Vagina (tissue), 2 donors: ENCODE results near the gene FBXO41. TPM values are rescaled to one million over a fixed set of nuclear protein-coding genes. Genes with fewer than 3 reads are reported as not detected.
A peak's percentile ranks its signal among the peaks of the same experiment; 100 is the strongest.

Source experiments
- DNase-seq, 2 donors: peaks; one replicate each; pipeline ENCODE4 v3.0.0-alpha.2; 2017; ENCODE audit errors: extremely low spot score in 2 of 2
- H3K27ac ChIP-seq: fragments of 200-600 bp; sonication (generic); one replicate; pipeline ENCODE4 v1.5.1; 2019
- H3K27me3 ChIP-seq: fragments of 200-600 bp; sonication (generic); one replicate; pipeline ENCODE4 v1.5.1; 2019
- H3K36me3 ChIP-seq, 2 donors: fragments of 200-600 bp; sonication (generic); one replicate each; pipeline ENCODE4 v1.5.1; 2017 to 2019
- H3K4me1 ChIP-seq: fragments of 200-600 bp; sonication (generic); one replicate; pipeline ENCODE4 v1.5.1; 2019
- H3K4me3 ChIP-seq, 2 donors: fragments of 200-600 bp; sonication (generic); 1 replicate in 1 of 2; 2 replicates in 1 of 2; pipeline ENCODE4 v1.5.1; 2016 to 2019
- H3K9me3 ChIP-seq: fragments of 200-600 bp; sonication (generic); one replicate; pipeline ENCODE4 v1.5.1; 2019
- CTCF ChIP-seq, 3 experiments: fragments of 450-650 bp in 2 of 3; fragments of 200-600 bp in 1 of 3; sonication (generic) in 1 of 3; IDR thresholded peaks; one replicate each; pipeline ENCODE4 v1.5.1; 2017 to 2019; ENCODE audit warnings: antibody characterized with exemption in 3 of 3, mild to moderate bottlenecking in 2 of 3, moderate library complexity in 2 of 3
- POLR2A ChIP-seq, 2 donors: fragments of 450-650 bp; IDR thresholded peaks; one replicate each; pipeline ENCODE4 v1.6.1; 2017; ENCODE audit warnings: antibody characterized with exemption in 2 of 2, mild to moderate bottlenecking in 2 of 2, moderate library complexity in 2 of 2
- POLR2AphosphoS5 ChIP-seq, 2 donors: sonication (generic); formaldehyde crosslinking; IDR thresholded peaks; one replicate each; pipeline ENCODE4 v1.9.0; 2017; ENCODE audit warnings: antibody characterized with exemption in 2 of 2, mild to moderate bottlenecking in 2 of 2, low read depth in 1 of 2; ENCODE audit not compliant: insufficient read depth in 1 of 2
- intact Hi-C: fragments of 100-400 bp; cut with DNase I; formaldehyde crosslinking; loops from one replicate; pipeline ENCODE4 v1.15.1; 2023
- total RNA-seq: library from RNA; depleted of rRNA; stranded (reverse); fragments of >200 nt; gene quantifications from one replicate; pipeline ENCODE4 v1.2.3, GENCODE V29; 2016

FBXO41 gene
- total RNA-seq, 1 donor from 2014 or later = 2.7 TPM

DNA sequence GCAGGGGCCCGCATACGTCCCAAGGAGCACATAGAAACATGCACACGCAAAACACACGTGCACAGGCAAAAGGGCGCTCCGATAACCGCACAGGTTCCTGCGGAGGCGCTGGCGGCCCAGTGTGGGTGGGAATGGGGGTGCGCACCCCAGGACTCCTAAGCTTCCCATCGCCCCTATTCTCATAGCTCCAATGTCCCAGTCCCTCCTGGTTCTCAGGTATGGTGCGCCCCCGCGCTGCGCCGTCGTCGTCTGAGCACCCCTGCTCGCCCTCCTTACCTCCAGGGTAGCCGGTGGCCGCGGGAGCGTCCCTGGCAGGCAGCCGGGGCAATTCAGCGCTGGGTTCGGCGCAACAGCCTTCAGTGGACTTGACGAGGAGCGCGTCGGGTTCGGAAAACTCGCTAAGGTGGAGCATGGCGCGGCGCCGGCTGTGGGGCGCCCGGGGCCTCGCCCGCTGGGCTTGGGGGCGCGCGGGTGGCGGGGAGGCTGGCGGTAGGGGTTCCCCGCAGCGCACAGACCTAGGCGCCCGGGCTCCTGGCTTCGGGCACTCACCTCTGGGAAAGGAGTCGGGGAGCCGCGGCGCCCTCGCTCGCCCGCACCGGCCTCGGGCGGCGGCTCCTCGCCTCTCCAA is 8.7 kb upstream of the FBXO41 start:
- H3K27me3 ChIP-seq = peaks cover 20% of the 10 kb centered on the region
- H3K27ac ChIP-seq = no peak overlapping the region
- TF ChIP-seq POLR2A (IDR thresholded peaks at IDR 0.05) (no peak), POLR2AphosphoS5 (IDR thresholded peaks at IDR 0.05; ENCODE audit: insufficient read depth in 1 of 2, low read depth in 1 of 2) (no peak)
- intact Hi-C loops = no loop called here
- peak overlapping the region; percentile 20 to 37 for H3K4me3 ChIP-seq
- DNase-seq = no peak
- H3K9me3 ChIP-seq = no peaks in the 10 kb centered on the region
- no peaks in the 10 kb centered on the region for H3K36me3 ChIP-seq
- peaks cover 20% of the 10 kb centered on the region for H3K4me1 ChIP-seq

GRCh38 chr2:73292316-73292905 is 8.1 kb upstream of the FBXO41 start:
- intact Hi-C loops = no loop called here
- no peaks in the 10 kb centered on the region for H3K9me3 ChIP-seq
- peaks cover 20% of the 10 kb centered on the region for H3K27me3 ChIP-seq
- no peak overlapping the region for H3K4me3 ChIP-seq
- H3K4me1 ChIP-seq = peaks cover 20% of the 10 kb centered on the region
- TF ChIP-seq POLR2A (IDR thresholded peaks at IDR 0.05) (no peak), POLR2AphosphoS5 (IDR thresholded peaks at IDR 0.05; ENCODE audit: insufficient read depth in 1 of 2, low read depth in 1 of 2) (no peak), CTCF (IDR thresholded peaks at IDR 0.05) (no peak)
- DNase-seq = no peak
- H3K36me3 ChIP-seq = no peaks in the 10 kb centered on the region
- H3K27ac ChIP-seq = no peak overlapping the region

GRCh38 chr2:73291461-73292315 is 7.4 kb upstream of the FBXO41 start:
- no peaks in the 10 kb centered on the region for H3K9me3 ChIP-seq
- no peaks in the 10 kb centered on the region for H3K36me3 ChIP-seq
- peak overlapping the region in 1 of 2 donors; percentile 24 for H3K4me3 ChIP-seq
- no peak for DNase-seq
- H3K4me1 ChIP-seq = peaks cover 20% of the 10 kb centered on the region
- no peak overlapping the region for H3K27ac ChIP-seq
- TF ChIP-seq POLR2A (IDR thresholded peaks at IDR 0.05) (no peak), CTCF (IDR thresholded peaks at IDR 0.05) (no peak), POLR2AphosphoS5 (IDR thresholded peaks at IDR 0.05; ENCODE audit: insufficient read depth in 1 of 2, low read depth in 1 of 2) (no peak)
- peaks cover 20% of the 10 kb centered on the region for H3K27me3 ChIP-seq
- intact Hi-C loops = no loop called here

DNA sequence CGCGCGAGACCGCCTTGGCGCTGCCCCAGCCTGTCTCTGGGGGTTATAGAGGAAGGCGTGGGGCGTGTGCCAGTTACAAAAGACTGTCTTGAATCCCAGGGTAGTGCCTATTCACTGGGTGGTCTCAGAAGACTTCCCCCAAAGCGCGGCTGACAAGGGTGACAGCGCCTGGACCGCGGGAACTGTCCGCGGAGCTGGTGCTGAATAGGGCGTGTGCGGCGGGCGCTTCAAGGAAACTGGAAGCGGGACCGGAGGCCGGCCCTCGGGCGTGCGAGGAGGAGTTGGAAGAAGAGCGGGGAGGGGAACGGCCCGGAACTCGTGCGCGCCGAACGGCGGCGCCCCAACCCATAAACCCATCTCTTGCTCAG is 6.8 kb upstream of the FBXO41 start:
- intact Hi-C loops = no loop called here
- Histone ChIP-seq H3K9me3 (no peaks in the 10 kb centered on the region), H3K36me3 (no peaks in the 10 kb centered on the region), H3K4me3 (peak overlapping the region in 1 of 2 donors; percentile 24), H3K4me1 (peaks cover 20% of the 10 kb centered on the region), H3K27me3 (peaks cover 20% of the 10 kb centered on the region), H3K27ac (no peak overlapping the region)
- DNase-seq = peak in 1 of 2 donors; percentile 58
- TF ChIP-seq CTCF (IDR thresholded peaks at IDR 0.05) (no peak), POLR2AphosphoS5 (IDR thresholded peaks at IDR 0.05; ENCODE audit: insufficient read depth in 1 of 2, low read depth in 1 of 2) (no peak), POLR2A (IDR thresholded peaks at IDR 0.05) (no peak)

- Histone ChIP-seq H3K27ac (no peak overlapping the region), H3K4me3 (no peak overlapping the region), H3K27me3 (peaks cover 20% of the 10 kb centered on the region), H3K36me3 (no peaks in the 10 kb centered on the region), H3K4me1 (peaks cover 21% of the 10 kb centered on the region), H3K9me3 (no peaks in the 10 kb centered on the region)
- intact Hi-C loops = no loop called here
- TF ChIP-seq CTCF (IDR thresholded peaks at IDR 0.05) (no peak), POLR2A (IDR thresholded peaks at IDR 0.05) (no peak), POLR2AphosphoS5 (IDR thresholded peaks at IDR 0.05; ENCODE audit: insufficient read depth in 1 of 2, low read depth in 1 of 2) (no peak)
- peak in 1 of 2 donors; percentile 79 for DNase-seq
These were observed 6.0 kb upstream of the FBXO41 start for GRCh38 chr2:73290049-73290839.
